Kasumi-1 (cell line): ENCODE data around the gene DUSP2.
A peak's percentile ranks its signal among the peaks of the same experiment; 100 is the strongest.
"Not testable (repeated sequence)": the region's sequence is repeated elsewhere in the genome, so short reads cannot be mapped to it uniquely, and the experiment has no call there.

Experiments used
- DNase-seq, 2 experiments: peaks; one replicate each; lab custom pipeline; 2025; lab: John Stamatoyannopoulos, UW

The DUSP2 gene

DNA sequence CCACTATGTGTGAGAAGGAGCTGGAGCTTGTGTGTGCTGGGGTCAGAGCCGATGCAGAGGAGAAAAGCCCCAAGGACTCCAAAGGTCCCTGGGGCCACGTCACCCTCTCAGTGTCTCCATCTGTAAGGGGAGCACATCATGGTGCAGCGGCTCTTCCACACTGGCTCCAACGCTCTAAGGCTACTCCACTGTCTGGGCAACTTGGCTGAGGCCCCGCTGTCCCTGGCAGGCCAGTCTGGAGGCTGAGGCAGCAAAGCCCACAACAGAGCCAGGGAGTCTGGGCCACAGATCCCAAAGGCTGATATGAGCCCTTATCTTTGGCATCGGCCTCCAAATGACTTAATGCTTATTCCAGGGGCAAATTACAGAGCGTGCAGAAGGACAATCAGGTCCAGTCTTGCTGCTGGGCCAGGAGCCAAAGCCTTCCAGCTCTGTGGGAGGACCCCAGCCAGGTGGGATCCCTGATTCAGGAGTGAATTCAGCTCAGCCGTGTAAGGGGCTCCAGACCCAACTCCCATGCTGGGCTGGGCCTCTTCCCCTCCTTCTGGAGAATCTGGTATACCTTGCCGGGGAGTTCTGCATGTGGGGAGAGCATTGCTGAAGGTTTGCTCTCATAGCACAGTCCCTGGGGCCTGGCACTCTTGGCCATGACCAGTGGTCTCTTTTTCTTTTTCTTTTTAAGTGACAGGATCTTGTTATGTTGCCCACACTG lies 1.8 kb upstream of the DUSP2 start:
- DNase-seq, result no peak

DNA sequence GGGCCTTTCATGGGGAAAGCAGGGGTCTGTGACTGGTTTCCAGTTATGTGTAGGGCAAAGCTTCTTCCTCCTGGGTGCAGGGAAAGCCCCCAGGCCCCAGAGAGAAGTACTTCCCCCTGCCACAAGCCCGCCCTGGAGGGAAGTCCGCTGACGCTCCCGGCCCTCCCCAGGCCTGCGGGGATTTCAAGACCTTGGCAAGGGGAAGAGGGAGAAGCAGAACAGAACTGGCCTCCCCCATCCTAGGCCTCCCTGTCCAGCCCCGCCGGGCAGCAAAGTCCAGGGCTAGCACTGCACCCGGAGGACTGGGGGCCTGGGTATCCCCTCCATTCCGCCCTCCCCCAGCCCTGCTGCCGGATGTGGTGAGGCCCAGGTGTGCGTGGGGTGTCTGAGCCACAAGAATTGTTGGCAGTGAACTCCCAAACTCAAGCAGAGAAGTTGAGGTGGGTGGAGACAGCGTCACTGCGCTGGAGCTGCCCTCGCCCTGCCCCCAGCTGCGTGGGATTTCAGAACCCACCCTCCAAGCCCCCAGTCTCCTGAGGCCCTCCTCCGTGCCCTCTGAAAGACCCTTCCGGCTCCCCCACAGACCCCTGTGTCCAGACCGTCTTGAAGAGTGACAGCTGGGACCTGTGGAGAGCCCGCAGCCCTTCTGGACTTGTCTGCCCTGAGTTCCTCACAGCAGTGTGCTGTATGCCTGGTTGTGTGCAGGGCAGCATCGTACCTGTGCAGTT lies 1.1 kb upstream of the DUSP2 start:
- DNase-seq, result peak; percentile 76

DNA sequence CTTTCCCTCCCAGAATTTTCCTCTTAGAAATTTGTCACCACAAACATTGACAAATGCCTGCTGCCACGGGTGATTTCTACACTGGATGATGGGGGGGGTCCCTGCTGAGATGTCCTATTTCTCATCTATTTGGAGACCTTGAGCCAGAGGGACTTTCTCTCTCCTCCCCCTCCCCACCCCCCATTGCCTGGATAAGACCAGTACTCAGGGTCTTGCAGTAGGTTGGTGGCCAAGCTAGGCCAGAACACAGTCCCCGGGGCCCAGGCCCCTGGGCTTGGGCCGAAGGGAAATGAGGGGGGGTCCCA lies 560 bp upstream of the DUSP2 start:
- DNase-seq, result no peak

DNA sequence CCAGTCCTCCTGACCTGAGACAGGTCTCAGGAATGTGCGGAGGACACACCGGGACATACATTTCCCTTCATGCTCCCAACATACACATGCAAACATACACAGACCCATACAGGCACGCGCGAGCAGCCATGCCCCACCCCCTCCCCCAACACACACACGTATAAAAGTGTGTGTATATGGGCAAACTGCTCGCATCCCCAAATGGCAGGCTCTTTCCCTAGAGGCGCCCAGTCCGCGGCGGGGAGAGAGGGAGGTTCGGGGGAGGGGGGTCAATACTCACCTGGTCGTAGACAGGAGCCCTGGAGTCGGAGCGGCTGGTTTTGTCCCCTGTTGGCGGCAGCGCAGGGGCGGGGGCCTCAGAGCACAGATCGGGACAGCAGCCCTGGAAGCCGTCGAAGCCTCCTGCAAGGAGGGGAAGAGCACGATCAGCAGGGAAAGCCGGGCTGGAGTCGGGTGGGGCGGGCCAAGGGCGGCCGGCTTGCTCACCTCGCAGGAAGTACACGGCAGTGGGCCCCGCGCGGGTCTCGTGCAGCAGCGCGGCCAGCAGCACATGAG lies 682 bp downstream of the DUSP2 start:
- peak in 1 of 2 experiments; percentile 17 for DNase-seq

DNA sequence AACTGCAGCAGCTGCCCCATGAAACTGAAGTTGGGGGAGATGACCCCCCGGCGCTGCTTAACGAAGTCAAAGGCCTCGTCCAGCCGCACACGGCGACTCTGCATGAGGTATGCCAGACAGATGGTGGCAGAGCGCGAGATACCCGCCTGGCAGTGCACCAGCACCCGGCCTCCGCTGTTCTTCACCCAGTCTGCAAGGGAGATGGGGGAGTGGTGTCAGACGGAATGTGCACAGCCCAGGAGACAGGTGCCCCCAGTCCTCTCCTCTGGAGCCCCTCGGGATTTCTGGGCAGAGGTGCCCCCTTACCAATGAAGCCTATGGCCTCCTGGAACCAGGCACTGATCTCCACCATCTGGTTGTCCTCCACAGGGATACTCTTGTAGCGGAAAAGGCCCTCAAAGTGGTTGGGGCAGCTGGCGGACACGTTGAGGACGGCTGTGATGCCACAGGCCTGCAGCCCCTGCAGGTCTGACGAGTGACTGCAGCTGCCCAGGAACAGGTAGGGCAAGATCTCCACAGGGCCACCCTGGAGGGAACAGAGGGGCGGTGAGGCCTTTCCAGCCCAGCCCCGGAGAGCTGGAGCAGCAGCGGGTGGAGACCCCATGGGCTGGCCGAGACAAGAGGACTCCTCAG lies 1.3 kb downstream of the DUSP2 start:
- DNase-seq, result peak in 1 of 2 experiments; percentile 17

DNA sequence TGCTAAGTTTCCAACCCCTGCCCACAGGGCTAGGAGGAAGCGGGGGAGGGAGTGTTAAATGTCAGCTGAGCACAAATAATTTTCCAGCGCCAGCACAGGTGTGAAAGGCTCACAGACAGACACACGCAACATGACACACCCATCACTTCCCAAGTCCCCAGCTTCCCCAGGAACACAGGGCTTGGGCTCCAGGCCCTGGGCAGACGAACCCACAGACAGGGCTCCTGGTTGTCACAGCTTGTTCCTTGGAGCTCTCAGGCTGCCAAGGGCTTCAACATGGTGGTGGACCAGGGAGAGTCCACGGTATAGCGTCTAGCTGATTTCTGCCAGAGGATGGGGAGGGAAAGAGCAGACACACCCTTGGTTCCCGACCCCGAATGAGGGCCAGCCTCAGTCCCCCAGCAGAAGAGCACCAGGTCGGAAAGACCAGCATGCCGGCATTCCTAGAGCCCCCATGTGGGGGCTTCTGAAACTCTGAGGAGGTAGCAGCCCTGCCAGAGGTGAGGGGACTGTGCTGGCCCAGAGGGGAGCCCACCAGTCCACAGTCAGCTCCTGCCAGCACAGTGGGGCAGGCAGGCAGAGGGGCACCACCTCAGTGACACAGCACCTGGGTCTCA lies 1.9 kb downstream of the DUSP2 start:
- no peak for DNase-seq

DNA sequence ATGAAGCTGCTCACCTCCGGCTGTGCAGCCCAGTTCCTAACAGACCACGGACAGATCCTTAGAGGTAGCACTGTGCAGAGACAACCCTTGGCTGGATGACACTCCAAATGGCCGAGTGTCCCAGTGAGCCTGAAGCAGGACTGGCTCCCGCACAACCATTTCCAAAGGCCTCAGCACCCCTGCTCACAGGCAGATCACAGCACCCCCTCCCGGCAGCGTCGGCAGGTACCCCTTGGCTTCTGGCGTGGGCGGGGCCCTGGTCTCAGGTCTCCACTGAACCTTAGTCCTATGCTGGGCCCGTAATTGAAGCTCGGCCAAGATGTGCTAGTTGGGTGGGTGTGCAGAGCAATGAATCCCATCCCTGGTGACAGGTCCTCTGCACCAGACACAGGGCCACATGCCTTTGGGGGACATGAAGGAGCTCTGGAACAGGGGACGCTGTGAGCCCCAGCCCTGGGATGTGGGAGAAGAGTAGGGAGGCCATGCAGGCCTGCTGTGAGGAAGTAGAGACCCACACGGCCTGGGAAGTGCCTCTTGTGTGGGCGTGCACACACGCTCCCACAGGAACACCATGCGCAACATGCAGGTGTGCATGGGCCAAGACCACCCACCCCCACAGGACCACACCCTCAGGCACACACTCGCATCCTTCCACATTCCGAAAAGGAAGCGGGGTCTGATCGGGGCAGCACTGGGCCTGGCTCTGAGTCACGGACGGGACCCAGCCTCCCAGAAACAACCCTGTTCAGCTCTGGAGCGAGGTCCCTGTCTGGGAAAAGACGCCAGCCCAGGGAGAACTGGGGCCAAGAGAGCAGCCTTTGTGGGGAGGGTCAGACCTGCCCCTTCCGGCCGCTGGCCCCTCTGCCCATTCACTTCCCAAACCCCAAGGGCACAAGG lies 2.8 kb downstream of the DUSP2 start:
- DNase-seq, result no peak

DNA sequence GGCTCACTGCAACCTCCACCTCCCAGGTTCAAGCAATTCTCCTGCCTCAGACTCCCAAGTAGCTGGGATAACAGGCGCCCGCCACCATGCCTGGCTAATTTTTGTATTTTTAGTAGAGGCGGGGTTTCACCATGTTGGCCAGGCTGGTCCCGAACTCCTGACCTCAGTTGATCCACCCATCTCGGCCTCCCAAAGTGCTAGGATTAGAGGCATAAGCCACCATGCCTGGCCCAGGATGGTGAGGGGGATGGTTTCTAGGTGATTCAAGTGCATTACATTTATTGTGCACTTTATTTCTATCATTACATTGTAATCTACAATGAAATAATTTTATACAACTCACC lies 3.6 kb downstream of the DUSP2 start:
- DNase-seq, result not testable (repeated sequence)

DNA sequence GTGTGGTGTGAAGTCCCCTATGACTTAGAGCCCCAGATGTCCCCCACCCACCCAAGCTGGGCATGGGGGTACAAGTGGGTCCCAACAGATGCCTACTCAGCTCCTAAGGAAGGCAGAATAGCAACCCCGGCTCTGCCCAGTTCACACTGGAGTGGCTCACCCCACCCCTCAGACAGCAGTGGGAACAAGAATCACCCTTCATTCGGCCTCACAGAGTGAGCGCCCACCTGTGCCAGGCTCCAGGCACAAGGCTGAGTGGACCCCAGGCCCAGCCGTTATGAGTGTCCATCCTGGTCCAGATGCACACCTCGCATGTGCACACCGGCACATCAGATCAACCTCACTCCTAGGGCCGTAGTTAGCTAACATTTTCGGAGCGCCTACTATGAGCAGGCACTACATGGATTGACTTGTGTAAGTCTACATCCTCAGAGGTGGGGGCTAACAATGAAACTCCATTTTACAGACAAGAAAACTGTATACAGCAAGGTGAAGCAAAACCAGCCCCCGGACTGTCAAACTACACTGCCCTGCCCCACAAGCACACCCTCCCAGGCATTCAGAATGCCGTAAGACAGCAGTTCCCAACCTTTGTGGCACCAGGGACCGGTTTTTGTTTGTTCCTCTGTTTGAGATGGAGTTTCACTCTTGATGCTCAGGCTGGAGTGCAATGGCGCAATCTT lies 4.2 kb downstream of the DUSP2 start:
- DNase-seq, result no peak

DNA sequence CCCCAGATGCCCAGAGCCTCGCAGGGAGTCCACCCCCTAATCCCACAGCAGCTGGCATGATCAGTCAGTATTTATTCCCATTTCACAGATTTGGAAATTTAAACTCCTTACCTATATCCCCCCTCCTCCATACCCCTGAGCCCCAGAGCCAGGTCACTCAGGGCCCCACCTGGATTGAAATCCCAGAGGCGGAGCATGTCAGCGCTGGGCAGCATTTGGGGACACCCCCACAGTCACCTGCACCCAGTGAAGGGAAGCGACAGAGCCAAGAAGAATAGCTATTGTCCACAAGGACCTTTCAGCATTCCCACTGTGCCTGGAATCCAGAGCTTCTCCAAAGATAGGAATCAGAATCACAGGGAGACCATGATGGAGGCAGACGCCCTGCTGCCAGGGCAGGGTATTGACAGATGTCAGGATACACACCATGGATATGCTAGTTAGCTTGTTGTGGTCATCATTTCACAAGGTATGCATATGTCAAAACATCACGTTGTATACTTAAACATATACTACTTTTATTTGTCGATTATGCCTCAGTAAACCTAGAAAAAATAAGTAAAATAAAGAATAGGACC lies 6.0 kb downstream of the DUSP2 start:
- no peak for DNase-seq

DNA sequence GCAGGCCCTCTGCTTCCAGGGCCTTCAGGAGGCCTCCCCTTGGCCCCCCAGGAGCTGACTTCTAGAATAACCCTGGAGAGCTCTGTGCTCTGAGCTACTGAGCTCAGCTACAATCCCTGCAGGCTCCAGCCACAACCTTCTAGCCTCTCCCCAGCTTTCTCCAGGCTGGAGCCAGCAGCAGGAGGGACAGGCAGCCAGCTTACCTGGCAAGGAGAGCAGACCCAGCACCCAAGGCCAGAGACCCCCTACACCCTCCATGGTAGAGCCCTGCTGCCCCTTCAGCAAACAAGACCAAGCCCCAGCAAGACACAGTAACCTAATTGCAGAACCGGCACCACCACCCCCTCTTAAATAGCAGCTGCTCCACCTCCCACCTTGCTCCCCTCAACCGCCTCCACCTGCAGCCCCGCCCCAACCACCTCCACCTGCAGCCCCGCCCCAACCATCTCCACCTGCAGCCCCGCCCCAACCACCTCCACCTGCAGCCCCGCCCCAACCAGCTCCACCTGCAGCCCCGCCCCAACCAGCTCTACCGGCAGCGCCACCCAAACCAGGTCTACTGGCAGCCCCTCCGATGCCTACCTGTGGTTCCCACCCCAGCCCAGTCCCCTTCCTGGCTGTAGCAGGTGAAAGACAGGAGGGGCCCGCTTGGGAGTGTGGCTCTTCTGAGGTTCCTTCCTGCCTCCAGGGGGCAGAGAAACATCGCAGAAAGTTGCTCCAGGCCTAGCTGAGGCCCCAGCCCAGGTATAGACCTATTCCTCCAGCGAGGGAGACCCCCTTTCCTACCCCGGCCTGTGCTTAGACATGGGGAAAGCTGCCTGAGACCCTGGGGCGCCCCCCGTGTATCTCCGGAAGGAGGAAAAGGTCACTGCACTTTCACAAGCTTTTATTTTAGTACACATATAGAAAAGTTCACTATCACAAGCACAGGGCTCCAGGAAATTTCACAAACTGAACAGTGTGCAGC lies 6.8 kb downstream of the DUSP2 start, which contains the start of gene ASTL:
ASTL (minus strand) TSS at position 324 of the 967 bp plus-strand sequence; CDS start at position 258, 66 bp downstream.
- peak; percentile 38 to 42 for DNase-seq

DNA sequence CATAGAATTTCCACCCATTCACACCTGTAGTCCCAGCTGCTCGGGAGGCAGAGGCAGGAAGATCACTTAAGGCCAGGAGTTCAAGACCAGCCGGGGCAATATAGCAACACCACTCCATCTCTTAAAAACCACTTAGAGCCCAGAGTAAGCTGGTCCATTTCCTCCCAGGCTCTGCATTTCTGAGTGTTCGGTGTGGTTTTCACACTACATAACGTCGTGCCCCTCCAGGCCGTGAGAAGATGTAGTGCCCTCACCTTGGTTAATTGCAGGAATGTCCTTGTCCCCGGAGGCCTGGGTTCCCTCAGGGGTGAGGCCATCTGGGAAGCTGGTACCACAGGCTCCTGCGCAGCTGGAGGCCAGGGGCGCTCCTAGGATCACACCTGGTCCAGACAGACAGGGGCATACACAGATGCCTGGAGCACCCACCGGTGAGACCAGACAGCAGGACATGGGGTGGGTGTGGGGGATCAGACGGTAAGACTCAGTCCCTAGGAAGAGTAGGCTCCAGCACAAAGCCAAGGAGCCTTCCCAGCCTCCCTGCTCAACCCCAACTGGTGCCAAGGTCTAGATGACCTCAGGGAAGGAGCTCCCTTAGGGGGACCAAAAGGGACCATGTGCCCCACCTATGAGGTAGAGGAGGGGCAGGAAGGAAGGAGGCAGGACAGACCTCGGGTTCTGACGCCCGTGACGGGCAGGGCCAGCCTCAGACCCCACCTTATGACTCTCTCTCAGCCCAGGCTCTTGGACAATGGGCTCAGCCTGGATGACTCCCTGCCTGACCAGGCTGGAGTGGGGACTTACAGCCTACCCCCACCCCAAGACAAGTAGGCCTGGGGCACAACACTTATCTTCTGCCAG lies 7.7 kb downstream of the DUSP2 start:
- DNase-seq, result no peak

DNA sequence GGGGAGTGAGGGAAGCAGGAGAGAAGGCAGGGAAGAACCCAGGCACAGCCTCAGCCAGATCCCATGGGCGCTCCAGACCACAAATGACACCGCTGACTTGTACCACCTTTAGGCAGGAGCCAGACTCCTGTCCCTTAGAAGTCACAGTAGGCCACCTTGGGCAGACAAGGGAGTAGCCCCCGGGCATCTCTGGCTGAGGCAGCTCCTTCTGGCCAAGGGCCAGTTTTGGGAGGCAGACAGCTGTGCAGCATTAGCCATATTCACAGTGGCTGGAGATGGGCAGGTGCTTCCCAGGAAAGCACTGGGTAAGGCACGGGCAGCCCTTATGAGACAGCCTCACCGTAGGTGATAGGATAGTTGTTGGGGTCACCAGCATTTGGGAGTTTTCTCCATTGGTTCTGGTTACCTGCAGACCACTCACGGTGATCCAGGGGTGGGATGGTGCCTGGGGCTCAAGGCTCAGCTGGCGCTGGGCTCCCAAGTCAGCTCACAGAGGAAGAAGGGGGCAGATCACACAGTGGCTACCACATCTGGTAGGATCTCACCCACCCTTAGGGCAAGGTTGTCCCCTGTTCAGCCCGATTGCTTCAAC lies 9.0 kb downstream of the DUSP2 start:
- no peak for DNase-seq

DNA sequence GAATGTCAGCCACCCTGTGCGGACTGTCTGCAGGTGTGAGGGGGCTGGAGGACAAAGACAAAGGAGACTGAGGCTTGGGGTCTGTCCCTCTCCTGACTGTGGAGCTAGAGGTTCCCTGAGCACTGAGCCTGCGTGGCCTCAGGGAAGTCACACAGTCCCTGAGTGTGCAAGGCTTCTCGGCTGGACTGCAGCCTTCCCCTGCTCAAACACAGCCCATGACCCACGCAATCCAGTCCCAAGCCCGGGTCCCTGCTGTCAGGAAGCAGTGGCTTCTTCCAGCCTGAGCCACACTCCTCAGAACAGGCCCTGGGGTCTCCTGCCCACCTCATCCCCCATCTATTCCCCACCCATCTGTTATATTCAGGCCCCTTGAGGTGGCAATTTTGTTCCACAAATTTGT lies 9.6 kb downstream of the DUSP2 start:
- no peak for DNase-seq

DNA sequence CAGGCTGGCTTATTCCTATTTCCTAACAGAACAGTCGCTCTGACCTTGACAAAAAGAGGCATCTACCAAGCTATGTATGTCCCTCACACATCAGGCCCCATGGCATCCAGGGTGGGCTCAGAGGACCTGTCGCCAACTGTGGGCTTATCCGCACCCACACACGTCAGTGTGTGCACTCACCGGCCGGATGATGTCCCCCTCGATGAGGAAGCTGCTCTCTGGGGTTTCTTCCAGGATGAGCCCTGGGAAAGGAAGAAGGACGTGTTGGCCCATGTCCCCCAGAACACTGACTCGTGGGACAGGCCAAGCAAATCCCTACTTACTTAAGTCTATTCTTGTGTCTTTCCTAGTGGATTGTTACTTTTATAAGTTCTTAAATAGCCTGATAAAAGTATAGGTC lies 10.1 kb downstream of the DUSP2 start:
- DNase-seq, result no peak

DNA sequence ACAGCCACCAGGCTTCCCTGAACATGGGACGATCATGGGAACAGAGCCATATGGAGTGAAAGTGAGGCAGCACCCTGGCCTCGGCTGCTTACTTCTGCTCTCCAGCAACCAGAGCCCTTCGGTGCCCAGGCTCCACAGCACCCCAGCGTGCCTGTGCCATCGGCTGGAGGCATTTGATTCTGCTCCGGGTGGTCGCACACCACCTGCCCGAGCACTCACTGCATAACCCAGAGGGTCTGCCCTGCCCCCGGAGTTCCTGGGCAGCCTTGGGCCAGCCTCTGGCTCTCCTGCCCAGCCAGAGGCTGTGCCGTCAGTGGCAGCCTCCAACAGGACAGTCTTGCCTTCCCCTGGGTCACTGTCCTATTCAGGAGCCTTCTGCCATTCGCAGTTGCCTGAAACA lies 10.8 kb downstream of the DUSP2 start:
- DNase-seq, result no peak

DNA sequence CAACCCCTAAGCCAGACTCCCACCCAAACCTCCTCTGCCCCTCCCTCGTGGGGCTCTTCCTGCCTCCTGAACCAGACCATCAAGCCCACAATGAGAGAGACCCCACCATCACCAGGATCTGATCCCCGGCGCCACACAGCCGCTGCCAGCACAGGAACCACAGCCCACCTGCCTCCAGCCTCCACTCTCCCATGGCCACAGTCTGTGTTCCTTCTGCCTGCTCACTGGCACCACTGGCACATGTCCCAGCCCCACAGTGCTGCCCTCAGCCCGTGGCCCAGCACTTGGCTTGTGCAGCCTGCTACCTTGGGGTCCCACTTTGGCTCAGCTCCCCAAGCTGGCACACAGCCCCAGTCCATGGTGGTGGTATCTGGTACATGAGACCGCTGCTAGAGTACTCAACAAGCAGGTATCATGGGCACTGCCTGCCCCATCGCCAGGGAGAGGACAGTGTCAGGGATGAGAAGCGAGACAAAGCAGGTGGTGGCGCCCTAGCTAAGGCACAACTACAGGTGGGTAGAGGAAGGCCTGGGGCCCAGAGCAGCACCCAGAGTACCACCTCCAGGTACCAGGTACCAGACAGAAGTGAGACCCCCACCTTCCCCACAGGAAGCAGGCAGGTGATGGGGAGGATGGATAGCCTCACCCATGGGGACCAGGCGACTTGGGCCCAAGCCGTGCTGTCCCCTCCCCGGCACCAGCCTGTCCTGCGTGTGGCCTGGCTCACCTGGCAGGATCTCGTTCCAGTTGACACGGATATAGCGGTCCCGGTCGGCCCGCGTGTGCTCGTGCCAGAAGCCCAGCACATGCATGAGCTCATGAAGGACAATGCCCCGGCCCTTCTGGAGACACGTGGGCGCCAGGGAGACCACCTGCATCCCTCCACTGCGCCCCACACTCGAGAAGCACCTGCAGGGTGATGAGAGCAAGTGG lies 13.2 kb downstream of the DUSP2 start:
- no peak for DNase-seq
